BE2C (cell line): Measurements from ENCODE around the gene MAN2B2.

Experiments used
- DNase-seq: peaks from one replicate; pipeline ENCODE4 v3.0.0-alpha.2; 2020
- H3K27me3 ChIP-seq: fragments of 250-450 bp; sonication (Bioruptor Pico); 2 replicates; pipeline ENCODE4 v1.5.1; 2020; ENCODE audit warnings: mild to moderate bottlenecking
- H3K36me3 ChIP-seq: fragments of 250-450 bp; sonication (Bioruptor Pico); 2 replicates; pipeline ENCODE4 v1.5.1; 2020; ENCODE audit warnings: mild to moderate bottlenecking
- H3K4me1 ChIP-seq: fragments of 250-450 bp; sonication (Bioruptor Pico); 2 replicates; pipeline ENCODE4 v1.5.1; 2020
- H3K4me3 ChIP-seq: 2 replicates; pipeline ENCODE4 v1.5.1; 2011; ENCODE audit warnings: low read depth, low read length
- H3K9me3 ChIP-seq: fragments of 250-450 bp; sonication (Bioruptor Pico); 2 replicates; pipeline ENCODE4 v1.5.1; 2020
- TF ChIP-seq, protein P1 (sequence below): IDR thresholded peaks from 2 replicates; pipeline ENCODE4 v1.5.1; 2012; ENCODE audit warnings: mild to moderate bottlenecking, low read depth, low read length

MAN2B2 gene

DNA sequence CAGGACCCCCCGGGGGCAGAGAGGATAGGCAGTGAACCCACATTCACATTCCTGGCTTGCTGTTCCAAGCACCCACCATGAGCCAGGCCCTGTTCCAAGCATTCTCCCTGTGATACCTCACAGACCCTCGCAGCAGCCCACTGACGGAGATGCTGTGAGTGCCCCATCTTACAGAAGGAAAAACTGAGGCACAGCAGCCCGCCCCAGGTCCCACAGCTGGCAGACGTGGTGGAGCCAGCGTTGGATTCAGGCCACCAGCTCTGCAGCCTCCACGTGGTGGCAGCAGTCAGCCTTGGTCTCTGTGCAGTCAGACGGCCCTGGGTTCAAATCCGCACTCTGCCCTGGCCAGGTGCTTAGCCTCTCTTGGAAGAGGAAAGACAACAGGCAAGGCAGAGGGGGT, 16.8 kb downstream of the MAN2B2 start:
- no peaks in the 10 kb centered on the region for H3K27me3 ChIP-seq
- no peaks in the 10 kb centered on the region for H3K36me3 ChIP-seq
- H3K4me3 ChIP-seq: no peak overlapping the region
- H3K9me3 ChIP-seq: no peaks in the 10 kb centered on the region
- DNase-seq: no peak
- TF ChIP-seq, protein P1, sequence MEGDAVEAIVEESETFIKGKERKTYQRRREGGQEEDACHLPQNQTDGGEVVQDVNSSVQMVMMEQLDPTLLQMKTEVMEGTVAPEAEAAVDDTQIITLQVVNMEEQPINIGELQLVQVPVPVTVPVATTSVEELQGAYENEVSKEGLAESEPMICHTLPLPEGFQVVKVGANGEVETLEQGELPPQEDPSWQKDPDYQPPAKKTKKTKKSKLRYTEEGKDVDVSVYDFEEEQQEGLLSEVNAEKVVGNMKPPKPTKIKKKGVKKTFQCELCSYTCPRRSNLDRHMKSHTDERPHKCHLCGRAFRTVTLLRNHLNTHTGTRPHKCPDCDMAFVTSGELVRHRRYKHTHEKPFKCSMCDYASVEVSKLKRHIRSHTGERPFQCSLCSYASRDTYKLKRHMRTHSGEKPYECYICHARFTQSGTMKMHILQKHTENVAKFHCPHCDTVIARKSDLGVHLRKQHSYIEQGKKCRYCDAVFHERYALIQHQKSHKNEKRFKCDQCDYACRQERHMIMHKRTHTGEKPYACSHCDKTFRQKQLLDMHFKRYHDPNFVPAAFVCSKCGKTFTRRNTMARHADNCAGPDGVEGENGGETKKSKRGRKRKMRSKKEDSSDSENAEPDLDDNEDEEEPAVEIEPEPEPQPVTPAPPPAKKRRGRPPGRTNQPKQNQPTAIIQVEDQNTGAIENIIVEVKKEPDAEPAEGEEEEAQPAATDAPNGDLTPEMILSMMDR: no peak
- no peaks in the 10 kb centered on the region for H3K4me1 ChIP-seq

DNA sequence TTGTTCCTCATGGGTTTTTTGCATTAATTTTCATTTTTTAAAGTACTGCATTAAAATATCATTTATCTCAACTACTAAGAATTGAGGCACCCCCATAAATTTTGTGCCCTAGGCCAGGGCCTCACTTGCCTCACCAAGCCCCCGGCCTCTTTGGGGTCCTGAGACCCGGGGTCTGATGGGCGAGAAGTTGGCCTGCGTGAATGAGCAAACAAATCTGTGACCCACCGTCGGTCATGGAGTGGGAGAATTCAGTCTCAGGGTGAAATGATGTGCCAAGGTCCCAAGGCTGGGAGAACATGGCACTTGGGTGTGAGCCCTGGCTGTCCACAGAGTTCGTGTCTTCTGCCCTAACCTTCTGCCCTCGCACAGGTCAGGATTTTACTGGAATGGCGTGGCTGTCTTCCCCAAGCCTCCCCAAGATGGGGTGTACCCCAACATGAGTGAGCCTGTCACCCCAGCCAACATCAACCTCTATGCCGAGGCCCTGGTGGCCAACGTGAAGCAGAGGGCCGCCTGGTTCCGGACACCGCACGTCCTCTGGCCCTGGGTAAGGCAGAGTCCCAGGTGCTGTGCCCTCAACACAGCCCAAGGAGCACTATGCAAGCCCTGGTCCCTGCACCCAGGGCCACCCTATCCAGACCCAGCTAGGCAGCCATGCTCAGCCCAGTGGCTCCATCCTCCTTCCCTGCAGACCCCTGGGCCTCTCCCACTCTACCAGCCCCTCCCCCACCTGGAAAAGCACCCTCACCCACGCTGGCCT, 18.0 kb downstream of the MAN2B2 start:
- no peak for DNase-seq
- Histone ChIP-seq H3K4me3 (no peak overlapping the region), H3K4me1 (no peaks in the 10 kb centered on the region), H3K27me3 (no peaks in the 10 kb centered on the region), H3K9me3 (no peaks in the 10 kb centered on the region), H3K36me3 (no peaks in the 10 kb centered on the region)
- TF ChIP-seq, protein P1: no peak

DNA sequence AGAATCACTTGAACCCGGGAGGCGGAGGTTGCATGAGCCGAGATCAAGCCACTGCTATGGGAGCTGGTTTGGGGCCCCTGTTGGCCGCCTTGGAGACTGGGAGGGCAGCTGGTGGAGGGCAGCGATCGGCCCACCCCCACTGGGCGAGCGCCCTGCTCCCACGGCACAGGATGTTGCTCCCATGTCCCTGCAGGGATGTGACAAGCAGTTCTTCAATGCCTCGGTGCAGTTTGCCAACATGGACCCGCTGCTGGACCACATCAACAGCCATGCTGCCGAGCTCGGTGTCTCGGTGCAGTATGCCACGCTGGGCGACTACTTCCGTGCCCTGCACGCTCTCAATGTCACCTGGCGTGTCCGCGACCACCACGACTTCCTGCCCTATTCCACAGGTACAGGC, 19.4 kb downstream of the MAN2B2 start:
- H3K4me3 ChIP-seq: no peak overlapping the region
- no peaks in the 10 kb centered on the region for H3K36me3 ChIP-seq
- no peaks in the 10 kb centered on the region for H3K9me3 ChIP-seq
- DNase-seq: no peak
- no peaks in the 10 kb centered on the region for H3K4me1 ChIP-seq
- TF ChIP-seq, protein P1: no peak
- no peaks in the 10 kb centered on the region for H3K27me3 ChIP-seq

GRCh38 chr4:6594826-6595355, 19.9 kb downstream of the MAN2B2 start:
- Histone ChIP-seq H3K9me3 (no peaks in the 10 kb centered on the region), H3K4me3 (no peak overlapping the region), H3K36me3 (no peaks in the 10 kb centered on the region), H3K27me3 (no peaks in the 10 kb centered on the region), H3K4me1 (no peaks in the 10 kb centered on the region)
- no peak for DNase-seq
- TF ChIP-seq, protein P1: no peak

GRCh38 chr4:6595897-6596537, 21.0 kb downstream of the MAN2B2 start:
- Histone ChIP-seq H3K4me1 (no peaks in the 10 kb centered on the region), H3K9me3 (no peaks in the 10 kb centered on the region), H3K27me3 (no peaks in the 10 kb centered on the region), H3K36me3 (no peaks in the 10 kb centered on the region), H3K4me3 (no peak overlapping the region)
- TF ChIP-seq, protein P1: no peak
- no peak for DNase-seq

DNA sequence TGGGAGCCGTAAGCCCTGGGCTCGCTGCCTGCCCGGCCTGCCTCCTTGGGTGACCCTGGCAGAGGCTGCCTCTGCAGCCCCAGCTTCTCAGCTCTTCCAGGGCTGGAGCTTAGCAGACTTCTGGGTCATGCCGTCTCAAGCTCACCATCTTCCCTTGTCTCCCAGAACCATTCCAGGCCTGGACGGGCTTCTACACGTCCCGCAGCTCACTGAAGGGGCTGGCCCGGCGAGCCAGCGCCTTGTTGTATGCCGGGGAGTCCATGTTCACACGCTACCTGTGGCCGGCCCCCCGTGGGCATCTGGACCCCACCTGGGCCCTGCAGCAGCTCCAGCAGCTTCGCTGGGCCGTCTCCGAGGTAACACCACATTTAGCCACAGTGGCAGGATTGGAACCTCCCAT, 22.0 kb downstream of the MAN2B2 start:
- H3K27me3 ChIP-seq: no peaks in the 10 kb centered on the region
- TF ChIP-seq, protein P1: no peak
- H3K4me1 ChIP-seq: no peaks in the 10 kb centered on the region

More for the DNA sequence above, 22.0 kb downstream of the MAN2B2 start:
- Histone ChIP-seq H3K4me3 (no peak overlapping the region), H3K36me3 (no peaks in the 10 kb centered on the region), H3K9me3 (no peaks in the 10 kb centered on the region)
- no peak for DNase-seq
